Measurements from ENCODE around the gene PLXDC2.
"Not testable (repeated sequence)": the region's sequence is repeated elsewhere in the genome, so short reads cannot be mapped to it uniquely, and the experiment has no call there.

Gene PLXDC2

DNA sequence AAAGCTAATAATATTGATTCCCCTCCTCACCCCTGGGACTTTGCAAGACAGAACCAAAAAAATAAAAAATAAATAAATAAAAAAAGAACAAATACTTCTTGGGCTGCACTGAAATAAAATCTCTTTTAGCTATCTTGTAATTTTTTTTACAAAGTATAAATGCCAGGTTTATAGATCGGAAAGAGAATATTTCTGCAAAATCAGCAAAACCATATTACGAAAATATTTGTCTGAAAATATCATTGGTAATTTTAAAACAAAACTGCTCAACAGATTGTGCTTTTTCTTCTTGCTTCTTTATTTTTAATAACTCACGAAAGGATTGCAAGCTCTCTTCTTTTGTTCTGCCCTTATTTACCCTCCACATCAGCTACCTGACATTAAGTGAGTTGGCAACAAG lies 213.3 kb downstream of the PLXDC2 start:
- no peak for DNase-seq (ENCODE audit: low read depth in 2 of 2, low spot score in 1 of 2)

DNA sequence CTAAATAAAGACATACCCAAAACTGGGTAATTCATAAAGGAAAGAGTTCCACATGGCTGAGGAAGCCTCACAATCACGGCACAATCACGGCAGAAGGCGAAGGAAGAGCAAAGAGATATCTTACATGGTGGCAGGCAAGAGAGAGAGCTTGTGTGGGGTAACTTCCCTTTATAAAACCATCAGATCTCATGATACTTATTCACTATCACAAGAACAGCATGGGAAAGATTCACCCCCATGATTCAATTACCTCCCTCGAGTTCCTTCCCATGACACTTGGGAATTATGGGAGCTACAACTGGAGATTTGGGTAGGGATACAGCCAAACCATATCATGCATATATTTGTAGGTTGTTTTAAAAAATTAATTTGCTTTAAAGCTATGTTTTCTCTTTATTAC lies 217.2 kb downstream of the PLXDC2 start:
- no peak for DNase-seq (ENCODE audit: low read depth in 2 of 2, low spot score in 1 of 2)

DNA sequence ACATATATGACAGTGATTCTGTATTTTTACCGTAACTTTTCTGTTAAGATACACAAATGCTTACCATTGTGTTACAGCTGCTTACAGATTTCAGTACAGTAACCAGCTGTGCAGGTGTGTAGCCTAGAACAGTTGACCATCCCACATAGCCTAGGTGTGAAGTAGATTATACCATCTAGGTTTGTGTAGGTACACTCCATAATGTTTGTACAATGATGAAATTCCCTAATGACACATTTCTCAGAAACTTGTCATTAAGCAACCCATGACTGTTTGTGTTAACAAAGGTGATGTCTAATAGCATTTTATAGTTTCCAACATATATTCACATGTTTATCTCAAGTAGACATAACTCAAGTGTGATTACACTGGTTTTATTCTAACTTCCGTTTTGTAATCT lies 218.5 kb downstream of the PLXDC2 start:
- no peak for DNase-seq (ENCODE audit: low read depth in 2 of 2, low spot score in 1 of 2)

DNA sequence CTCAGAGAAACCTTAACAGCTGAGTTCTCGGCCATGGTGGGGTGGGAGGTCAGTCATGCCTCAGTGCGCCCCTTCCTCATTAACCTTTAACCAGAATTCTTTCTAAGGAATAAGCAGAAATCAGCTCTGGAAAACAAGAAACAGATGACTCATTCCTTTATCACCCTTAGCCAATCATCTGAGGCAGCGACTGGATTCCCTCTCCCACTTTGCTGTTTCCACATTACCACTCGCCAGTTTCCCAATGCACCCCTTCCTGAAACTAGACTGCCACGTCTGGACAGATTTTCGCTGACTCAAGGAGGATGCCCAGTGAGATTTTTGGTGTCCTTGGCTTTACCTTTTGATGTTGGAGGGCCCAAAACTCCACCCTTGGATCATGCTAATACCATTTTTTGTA lies 223.8 kb downstream of the PLXDC2 start:
- no peak for DNase-seq (ENCODE audit: low read depth in 2 of 2, low spot score in 1 of 2)

DNA sequence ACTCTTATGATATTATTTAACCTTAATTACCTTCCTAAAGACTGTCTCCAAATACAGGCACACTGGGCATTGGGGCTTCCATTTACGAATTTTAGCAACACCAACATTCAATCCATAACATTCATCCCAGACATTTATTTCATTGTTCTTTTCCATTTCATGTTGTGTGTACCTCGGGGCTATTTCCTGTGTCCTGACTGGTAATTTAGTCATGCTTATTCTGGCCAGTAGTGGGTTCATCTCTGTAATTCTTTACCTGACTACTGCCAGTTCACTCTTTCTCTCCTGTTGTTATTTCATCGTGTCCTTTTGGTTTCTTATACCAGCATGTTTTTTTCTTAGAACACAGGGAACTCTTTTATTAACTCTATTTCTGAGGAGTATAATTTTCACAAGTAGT lies 225.7 kb downstream of the PLXDC2 start:
- no peak for DNase-seq (ENCODE audit: low read depth in 2 of 2, low spot score in 1 of 2)

DNA sequence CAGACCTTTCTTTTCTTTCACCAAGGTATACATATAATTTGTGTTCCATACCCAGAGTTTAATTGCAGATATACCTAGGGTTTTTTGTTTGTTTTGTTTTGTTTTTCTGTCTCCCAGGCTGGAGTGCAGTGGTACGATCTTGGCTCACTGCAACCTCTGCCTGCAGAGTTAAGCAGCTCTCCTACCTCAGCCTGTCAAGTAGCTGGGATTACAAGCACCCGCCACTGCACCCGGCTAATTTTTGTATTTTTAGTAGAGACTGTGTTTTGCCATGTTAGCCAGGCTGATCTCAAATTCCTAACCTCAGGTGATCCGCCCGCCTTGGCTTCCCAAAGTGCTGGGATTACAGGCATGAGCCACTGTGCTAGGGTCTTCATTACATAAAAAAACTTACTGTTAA lies 228.9 kb downstream of the PLXDC2 start:
- DNase-seq (ENCODE audit: low read depth in 2 of 2, low spot score in 1 of 2): not testable (repeated sequence)

DNA sequence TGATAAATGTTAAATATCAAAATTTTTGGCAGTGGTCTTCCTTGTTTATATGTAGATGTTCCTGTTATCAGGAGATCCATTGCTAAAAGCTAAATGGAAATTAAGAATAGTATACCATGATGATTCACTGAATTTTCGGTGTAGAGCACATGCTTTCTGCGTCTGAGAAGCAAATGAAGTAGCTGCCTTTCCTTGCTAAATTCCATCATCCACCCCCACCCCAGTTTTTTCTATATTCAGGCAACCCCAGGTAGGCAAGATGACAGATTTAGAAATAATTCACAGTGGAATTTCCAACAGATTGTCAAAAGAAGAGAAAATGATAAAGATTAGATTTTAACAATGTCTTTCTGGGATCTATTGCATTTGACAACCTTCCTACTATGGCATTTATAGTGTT lies 231.9 kb downstream of the PLXDC2 start:
- DNase-seq (ENCODE audit: low read depth in 2 of 2, low spot score in 1 of 2): no peak

DNA sequence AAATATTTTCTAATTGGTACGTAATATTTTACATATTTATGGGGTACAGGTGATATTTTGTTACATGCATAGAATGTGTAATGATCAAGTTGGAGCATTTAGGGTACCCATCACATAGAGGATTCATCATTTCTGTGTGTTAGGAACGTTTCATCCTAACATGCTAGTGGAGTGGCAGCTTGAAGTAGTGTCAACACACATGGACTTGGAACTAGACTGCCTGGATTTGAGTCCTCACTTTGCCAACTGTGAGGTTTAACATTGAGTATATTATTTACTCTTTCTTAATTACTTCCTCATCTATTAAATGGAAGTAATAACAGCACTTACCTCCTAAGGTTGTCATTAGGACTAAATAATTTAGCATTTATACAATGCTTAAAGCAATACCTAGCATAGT lies 241.9 kb downstream of the PLXDC2 start:
- DNase-seq (ENCODE audit: low read depth in 2 of 2, low spot score in 1 of 2): no peak

DNA sequence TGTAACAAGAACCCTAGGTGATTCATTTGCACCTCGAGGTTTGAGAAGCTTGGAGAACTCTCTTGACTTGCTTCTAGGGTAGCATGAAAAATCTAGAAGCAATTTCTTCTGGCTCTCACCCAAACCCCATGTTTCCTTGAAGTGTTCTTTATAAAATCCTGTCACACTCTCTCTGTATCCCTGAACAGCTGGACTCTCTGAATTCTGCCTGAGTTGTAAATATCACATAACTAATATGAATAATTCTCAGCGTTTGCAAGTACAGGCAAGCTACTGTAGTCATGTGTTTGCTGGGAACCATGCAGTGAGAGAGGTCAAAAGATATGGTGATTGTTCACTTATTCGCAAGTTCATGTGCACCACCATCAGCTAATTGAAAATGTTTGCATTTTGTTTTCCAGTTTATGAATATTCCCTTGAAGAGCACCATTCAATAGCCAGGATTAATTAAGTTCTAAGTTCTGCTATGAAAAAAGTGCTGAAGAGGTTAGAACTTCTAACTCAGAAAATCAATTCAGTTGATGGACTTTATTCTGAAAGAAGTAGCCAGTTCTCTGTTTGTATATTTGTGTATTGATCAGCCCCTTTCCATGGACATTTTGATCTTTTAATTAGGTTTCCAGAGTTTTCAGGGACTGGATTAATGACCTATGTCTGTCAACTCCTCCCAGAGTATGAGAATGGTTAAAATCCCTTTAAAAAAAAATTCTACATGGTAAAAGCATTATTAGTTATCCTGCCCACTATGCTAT lies 243.0 kb downstream of the PLXDC2 start:
- no peak for DNase-seq (ENCODE audit: low read depth in 2 of 2, low spot score in 1 of 2)

DNA sequence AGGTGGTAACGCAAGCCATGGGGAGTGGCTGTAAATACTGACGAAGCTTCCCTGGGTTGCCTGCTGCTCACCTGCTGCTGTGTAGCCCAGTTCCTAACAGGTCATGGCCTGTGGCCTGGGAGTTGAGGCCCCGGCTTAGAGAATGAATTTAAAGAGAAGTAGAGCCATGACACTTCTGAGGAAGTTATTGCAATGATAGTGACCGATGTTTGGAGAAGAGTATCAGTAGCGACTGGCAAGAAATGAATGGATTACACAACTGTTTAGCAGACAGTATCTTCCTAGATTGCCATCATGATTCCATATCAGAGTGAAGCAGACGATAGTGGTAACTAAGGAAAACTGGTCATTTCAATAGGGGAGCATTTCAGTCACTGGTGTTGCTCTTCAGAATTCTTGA lies 249.6 kb downstream of the PLXDC2 start:
- DNase-seq (ENCODE audit: low read depth in 2 of 2, low spot score in 1 of 2): no peak

DNA sequence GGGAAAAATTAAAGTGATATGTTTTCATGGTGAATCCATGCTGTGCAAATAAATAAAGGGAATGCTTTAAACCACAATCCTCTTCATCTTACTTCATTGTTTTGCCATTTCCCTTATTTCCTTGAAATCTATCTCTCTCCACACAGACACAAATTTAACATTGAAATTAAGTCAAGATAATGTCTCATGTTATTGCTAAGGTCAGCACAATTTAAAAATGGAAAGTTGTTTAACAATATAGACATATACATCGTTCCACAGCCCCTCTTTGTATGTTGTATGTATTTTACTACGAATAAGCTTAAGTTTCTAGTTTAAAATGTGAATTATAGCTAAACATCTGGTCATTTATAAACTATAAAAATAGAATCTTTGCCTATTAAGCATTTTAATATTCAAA lies 256.9 kb downstream of the PLXDC2 start:
- DNase-seq (ENCODE audit: low read depth in 2 of 2, low spot score in 1 of 2): no peak

DNA sequence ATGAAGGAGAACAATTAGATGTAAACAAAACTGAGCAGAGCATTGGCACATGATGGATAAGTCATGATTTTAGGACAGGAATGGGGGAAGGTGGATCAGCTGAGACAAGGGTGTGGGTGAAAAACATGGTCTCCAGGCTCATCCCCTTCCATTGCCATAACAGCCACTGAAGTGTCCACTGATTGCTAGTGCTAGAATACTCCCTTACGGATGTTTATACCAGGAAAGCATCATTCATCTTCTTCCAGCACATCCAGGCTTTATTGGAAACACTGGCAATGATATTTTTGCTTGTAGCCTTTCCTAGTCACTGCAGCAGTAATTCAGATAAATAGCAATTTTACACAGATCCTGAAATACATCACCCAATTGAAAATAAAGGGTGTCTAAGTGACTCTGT lies 259.5 kb downstream of the PLXDC2 start:
- DNase-seq (ENCODE audit: low read depth in 2 of 2, low spot score in 1 of 2): no peak

DNA sequence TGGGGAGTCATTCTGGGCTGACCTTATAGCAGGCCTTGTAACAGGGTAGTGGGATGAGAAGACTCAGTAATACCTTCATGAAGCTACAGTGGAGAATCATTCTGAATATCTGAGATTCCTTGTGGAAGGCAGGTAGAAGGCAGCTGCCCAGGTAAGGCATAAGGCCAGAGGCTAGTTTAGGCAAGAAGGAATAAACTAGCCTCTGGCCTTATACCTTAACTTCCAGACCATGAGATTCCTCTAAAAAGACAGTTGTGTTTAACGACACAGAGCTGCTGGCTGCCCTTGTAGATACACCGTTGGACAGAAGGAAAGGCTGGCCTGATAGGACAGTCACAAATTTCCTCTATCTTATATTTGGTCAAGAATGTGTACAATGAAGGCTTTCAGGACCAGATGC lies 268.2 kb downstream of the PLXDC2 start:
- no peak for DNase-seq (ENCODE audit: low read depth in 2 of 2, low spot score in 1 of 2)

DNA sequence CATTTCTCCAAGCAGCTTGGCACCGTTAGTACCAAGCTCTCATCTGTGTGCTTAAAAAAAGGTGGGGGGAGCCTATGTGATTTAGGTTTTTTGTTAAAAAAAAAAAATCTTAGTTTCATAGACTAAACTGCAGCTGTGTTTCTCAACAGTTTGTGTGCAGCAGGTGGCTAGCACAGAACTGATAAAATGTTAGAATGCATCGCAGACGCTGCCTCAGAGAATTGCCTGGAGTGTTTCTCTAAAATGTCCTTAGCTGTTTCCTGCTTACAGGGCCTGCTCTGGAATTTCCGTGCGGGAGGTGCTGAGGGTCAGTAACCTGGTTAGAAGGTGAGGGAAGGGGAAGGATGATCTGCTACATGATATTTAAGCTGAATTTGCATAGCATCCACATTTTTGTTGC lies 268.9 kb downstream of the PLXDC2 start:
- DNase-seq (ENCODE audit: low read depth in 2 of 2, low spot score in 1 of 2): no peak

DNA sequence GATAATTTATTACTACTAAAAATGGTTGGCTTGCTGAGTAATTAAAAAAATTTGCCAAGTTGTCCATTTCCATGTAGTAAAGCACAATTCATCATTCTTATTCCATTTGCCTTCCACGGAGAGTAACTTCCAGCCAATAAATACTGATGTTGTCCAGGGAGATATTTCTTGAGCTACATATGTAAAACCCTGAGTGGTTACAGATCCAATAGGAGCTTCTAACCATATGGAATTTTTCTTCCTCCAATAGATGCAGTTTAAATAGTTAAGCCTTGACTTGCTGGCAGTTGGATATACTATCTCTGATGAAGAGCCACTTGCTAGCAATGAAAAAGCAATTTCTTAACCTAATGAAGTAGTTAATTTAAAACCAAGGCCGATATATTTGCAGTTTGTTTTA lies 271.1 kb downstream of the PLXDC2 start:
- no peak for DNase-seq (ENCODE audit: low read depth in 2 of 2, low spot score in 1 of 2)

DNA sequence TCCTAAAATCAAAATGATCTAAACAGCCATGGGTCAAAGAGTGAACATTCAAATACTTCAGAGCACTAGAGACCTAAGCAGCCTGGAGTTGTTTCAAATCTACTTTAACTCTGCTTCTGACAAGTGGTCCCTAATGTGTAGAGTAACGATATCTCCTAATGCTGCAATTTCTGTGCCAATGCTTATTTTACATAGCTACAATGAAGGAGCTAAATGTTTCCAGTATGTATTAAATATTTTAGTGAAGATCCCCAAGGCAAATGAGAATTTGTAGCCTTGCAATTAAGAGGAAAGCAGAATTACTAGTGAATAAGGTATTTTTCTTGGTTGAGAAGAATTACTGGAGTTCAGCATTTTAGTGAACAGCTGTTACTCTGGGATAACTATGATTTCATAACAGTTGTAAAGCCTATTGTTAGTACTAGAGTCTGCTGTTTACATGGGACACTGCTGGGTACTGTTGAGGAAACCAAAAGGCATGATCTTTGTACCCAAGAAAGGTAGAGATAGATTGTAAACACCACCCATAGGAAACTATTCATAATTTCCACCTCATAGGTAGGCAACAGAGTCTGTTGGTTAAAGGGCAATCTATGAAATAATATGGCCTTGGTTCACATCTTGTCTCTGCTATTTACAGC lies 271.9 kb downstream of the PLXDC2 start:
- DNase-seq (ENCODE audit: low read depth in 2 of 2, low spot score in 1 of 2): no peak

DNA sequence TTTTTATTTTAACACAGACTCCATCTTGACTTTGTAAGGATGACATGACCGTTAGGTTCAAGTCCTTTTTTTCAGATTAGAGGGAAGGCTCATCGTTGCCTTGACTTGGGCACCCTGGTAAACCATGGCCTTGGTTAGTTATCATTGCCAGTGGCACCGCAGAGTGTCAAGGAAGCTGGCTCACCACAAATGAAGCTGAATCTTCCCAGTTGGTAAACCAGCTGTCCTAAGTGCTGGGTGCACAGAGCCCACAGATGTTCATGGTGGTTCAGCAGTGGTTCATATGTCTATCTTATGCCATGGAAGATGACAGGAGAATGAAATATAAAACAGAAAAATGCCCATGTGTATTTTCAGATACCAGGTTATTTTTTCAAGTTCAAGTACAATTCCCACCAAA lies 273.6 kb downstream of the PLXDC2 start:
- DNase-seq (ENCODE audit: low read depth in 2 of 2, low spot score in 1 of 2): no peak

DNA sequence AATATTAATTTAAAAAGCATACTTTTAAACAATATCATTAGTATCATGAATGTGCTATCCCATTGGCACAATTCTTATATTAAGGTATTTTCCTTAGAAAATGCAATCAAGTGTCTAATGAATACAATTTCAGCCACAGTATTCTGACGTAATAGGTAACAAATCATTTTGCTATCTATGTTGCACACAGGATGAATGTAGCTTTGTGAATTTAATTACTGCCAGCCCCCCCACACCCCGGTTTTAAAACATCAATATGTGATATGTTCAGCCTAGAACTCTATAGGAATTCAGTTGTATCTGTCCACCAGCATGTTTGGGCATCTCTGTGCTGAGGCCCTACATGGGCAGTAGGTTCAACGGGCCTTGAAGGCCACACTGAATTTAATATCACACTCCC lies 274.6 kb downstream of the PLXDC2 start:
- DNase-seq (ENCODE audit: low read depth in 2 of 2, low spot score in 1 of 2): no peak

DNA sequence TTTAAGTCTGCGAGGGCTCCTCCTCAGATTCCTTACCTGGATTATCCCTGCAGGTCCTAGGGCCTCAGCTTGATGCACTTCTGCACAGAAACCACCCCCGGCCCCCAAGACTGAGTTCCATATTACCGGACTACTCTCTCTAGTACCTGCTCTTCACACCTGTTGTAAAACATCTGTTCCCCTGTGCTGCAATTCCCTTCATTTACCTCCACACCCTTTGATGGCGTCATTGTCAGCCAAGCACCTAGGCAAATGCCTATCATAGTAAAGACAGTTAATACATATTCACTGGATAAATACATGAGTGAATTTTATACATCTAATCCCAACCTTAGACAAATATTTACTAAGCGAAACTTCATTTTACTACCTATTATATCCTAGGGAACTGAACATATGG lies 275.5 kb downstream of the PLXDC2 start:
- DNase-seq (ENCODE audit: low read depth in 2 of 2, low spot score in 1 of 2): no peak

DNA sequence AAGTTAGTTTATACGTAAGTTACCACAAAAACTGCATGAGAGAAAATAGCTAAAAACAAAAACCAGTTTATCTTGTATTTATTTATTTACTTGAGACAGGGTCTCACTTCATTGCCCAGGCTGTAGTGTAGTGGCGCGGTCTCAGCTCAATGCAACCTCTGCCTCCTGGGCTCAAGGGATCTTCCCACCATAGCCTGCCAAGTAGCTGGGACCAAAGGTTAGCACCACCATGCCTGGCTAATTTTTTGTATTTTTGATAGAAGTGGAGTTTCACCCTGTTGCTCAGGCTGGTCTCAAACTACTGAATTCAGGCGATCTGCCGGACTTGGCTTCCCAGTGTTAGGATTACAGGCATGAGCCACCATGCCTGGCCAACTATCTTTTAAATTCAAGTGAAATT lies 277.4 kb downstream of the PLXDC2 start:
- no peak for DNase-seq (ENCODE audit: low read depth in 2 of 2, low spot score in 1 of 2)

DNA sequence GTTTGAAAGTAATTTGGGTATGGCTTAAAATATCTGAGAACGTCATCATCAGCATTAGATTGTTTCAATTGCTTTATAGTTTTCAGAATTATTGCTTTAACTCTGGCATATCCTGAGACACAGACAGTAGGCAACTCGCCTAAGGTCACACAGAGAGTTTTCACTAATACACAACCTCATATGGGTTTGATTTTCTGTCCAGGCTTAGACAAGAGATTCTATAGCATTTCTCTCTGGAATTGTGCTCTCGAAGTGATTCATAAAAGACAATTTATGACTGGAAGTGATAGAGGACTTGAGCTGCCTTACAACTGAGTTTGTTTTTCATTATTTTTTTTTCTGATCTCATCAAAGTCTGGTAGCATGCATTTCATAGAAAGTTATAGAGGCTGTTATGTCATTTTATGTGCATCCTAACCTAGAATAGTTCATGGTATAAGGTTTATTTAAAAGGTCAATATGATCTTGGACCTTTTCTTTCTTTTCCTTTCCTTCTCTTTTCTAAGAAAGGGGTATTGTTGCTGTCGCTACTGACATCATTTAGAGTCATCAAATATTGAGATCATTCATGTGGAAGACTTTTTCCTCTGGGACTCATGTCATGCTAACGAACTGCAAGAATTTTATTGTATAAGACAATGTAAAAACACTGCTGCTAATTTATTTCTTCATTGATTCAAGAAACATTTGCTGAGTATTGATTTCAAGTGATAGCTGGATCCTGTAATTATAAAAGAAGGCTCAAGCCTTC lies 278.2 kb downstream of the PLXDC2 start:
- no peak for DNase-seq (ENCODE audit: low read depth in 2 of 2, low spot score in 1 of 2)

DNA sequence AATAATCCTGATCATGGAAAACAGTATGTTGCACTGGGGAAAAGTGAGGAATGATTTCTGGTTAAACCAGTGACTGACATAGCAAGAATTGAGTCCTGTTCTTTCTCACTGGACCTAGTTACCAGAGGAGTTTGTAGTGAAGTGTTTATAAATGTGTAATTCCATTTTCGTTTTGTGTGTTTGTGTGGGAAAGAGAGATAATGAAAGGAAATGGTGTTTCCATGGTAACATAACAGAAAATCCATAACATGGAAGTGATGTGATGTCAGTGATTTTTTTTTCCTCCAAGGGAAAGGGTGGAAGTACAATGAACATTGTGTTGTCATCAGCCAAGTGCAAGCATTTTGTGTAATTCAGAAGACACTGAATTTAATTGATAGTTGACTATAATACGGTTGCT lies 283.9 kb downstream of the PLXDC2 start:
- DNase-seq (ENCODE audit: low read depth in 2 of 2, low spot score in 1 of 2): no peak

All from stimulated activated CD8-positive, alpha-beta memory T cell treated with anti-CD3 and anti-CD28 coated beads, Interleukin-4, amount 100 ng/mL, for 1 hour (primary cell).